Measurements from ENCODE around the gene VPS33A.

The VPS33A gene

GRCh38 chr12:122250047-122250446 is 16.2 kb downstream of the VPS33A start:
- DNase-seq, result no peak

GRCh38 chr12:122245553-122245952 is 20.7 kb downstream of the VPS33A start:
- no peak for DNase-seq

GRCh38 chr12:122244565-122245371 is 21.5 kb downstream of the VPS33A start:
- no peak for DNase-seq

- no peak for DNase-seq
These were observed 22.3 kb downstream of the VPS33A start for GRCh38 chr12:122243965-122244364.

- no peak for DNase-seq
These were observed 27.4 kb downstream of the VPS33A start for GRCh38 chr12:122238861-122239260.

DNA sequence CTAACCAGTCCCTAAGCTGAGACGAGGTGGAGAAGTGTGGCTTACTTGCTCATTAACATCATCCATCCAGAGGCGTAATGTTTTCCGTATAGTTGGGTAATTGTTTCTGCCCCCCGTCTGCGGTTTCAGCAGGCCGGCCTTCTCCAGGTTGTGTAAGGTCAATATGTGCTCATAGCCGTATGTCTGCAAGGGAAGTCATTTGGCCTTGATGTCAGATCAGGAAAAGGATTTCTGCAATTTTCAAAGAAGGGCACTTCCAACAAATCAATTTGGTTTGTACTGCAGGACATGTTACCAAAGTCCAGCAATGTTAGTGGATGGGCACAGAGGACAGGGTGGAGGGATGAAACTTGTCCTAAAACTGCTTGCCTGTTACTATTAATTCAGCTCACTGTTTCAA is 30.6 kb downstream of the VPS33A start:
- no peak for DNase-seq

DNA sequence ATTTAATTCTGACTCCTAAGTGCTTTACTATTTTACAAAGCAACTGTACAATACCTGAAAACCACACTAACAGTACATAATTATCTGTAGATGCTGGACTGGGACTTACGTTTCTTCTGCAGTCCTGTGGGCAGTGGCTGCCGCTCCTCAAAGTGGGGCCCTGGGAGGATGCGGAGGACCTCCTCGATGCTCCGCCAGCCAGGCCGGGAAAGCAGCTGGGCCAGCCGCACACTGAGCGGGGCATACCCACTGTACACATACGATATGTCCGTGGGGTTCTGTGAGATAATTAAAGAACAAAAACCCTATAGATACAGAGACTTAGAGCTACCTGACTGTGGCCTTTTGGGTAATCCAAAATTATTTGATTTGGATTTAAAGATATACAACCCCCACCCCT is 33.6 kb downstream of the VPS33A start:
- no peak for DNase-seq

GRCh38 chr12:122230798-122231197 is 35.5 kb downstream of the VPS33A start:
- DNase-seq, result no peak

DNA sequence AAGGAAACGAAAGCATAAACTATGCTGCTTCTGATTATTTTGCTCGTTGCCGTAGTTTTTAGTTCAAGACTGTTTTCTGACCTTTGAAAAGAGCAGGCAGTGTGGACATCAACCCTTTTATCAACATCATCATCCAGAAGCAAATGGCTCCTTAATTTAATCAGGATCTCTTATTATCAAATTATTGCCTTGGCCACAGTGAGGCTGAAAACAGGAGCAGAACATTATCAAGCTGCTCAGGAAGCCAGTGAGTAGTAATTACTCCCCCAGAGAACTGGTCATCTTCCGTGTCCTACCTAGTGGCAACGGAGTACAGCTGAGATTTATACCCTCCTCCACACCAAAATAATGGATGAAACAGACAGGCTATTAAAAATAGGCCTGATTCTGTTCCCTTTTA is 38.2 kb downstream of the VPS33A start:
- no peak for DNase-seq

DNA sequence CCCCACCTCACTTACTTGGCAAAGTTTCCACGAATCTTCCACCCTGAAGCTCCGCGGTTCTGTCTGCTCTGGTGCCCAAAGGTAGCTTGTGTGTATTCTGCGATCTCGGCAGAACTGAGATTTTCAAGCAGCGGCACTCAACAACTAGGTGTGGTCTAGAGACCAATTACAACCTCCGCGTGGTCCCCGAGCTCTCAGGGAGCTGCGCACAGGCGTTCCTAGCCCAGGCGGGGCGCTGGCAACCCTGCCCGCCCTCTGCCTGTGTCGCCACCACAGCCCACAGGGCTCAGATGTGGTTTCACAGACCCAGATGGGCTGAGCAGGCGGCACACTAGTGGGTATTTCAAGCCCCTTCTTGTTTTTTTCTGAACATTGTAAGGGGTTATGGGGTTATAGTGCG is 39.0 kb downstream of the VPS33A start:
- DNase-seq, result no peak

- no peak for DNase-seq
These were observed 39.7 kb downstream of the VPS33A start for GRCh38 chr12:122226366-122227125.

DNA sequence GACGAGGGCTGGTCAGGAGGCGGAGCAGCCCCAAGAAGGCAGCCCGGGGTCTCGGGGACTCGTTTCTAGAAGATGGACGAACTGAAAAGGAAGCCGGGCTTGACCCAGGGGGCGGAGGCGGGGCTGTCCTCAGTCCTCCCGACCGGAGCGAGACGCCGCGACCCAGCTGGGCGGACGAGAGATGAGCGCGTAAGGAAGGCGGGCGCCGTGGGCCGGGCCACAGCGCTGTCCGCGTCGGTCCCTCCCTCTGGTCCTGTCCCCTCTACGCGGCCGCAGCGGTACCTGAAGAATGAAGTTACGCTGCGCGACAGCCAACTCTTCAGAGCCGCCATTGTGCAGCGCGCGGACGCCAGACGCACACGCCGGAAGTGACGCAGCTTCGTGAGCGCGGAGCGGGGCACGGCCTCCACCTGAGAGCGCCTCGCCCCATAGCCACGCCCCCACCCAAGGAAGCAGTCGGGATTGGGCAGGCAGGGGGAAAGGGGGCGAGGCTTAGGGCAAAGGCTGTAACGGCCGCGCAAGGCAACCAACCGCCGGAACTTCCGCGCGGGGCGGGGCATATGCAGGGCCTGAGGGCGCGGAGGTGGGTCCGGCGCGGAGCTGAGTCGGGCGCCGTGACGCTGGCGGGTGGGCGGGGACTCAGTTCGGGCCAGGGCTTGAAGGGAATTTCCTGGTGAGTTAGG is 40.5 kb downstream of the VPS33A start, which contains the start of gene DIABLO:
Gene DIABLO (minus strand): TSS at position 370 of the 683 bp plus-strand sequence. CDS start 38 bp downstream, at position 332.
- DNase-seq, result peak; percentile 99

GRCh38 chr12:122216445-122216844 is 49.8 kb downstream of the VPS33A start:
- DNase-seq, result no peak

DNA sequence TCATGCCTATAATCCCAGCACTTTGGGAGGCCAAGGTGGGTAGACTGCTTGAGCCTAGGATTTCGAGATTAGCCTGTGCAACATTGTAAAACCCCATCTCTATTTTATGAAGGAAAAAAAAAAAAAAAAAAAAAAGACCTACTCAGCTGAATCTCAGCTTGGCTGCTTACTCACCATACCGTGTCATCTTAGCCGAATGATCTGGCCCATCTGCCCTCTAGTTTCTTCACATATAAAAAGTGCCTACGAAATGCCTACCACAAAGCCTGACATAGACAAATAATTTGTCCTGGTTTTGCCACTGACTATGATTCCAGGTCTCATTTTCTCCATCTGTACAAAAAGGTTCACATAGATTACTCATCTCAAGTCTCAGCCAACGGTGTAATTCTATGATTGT is 50.5 kb downstream of the VPS33A start:
- no peak for DNase-seq

GRCh38 chr12:122208073-122208820 is 58.0 kb downstream of the VPS33A start:
- no peak for DNase-seq

DNA sequence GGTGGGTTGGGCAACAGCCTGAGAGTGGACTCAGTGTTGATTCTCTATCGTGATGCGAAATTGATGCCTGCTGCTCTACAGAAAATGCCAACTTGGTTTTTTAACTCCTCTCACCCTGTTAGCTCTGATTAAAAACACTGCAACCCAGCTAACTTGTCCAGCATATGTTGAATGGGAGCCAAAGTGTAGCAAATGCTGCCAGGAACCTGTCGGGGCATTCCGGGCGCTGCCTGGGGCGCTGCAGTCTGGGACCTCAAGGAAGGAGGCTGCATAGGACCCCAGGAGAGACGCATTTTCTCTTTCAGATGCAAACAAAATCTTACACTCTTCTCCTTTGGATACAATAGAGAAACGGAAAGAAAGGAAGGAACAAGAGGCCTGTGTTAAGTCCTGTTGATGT is 58.9 kb downstream of the VPS33A start:
- no peak for DNase-seq

GRCh38 chr12:122206976-122207375 is 59.3 kb downstream of the VPS33A start:
- DNase-seq, result no peak

- DNase-seq, result no peak
These were observed 60.0 kb downstream of the VPS33A start for GRCh38 chr12:122206111-122206881.

DNA sequence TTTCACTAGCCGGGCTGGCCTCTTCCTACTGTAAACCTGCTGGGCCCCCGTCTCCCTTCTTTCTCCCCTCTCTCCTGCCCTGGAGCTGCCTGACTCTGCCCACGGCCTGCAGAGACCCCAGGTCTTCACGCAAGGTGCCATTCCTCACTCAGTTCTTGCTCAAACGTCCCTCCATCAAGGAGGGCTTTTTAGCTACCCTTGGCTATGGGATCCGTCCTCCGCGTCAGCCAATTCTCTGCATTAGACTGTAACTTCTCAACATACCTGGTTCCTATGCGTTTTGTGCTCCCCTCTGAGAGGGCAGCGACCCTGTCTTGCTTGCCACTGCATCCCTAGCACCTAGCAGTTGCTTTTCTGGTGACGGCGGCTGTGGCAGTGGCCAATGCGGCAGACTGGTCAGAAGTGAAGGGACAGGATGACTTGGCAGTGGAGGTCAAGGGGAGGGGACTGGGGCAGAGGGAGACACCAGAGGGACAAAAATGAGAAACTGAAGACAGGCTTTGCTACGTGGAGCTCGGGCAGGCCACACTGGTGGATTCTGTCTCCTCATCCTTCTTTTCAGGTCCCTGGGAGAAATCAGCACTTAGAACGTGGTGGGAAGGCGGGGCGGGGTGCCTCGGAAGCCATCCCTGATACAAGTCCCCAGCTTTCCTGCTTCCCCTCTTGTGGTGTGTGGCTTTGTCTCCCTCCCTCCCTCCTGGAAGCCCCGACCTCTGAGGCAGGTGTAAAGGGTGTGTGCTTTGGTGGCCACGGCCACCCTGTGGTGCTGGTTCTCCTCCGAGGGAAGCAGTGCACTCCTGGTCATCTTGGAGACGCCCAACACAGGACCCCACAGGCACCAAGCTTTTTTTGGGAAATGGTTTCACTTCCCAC is 61.0 kb downstream of the VPS33A start:
- no peak for DNase-seq

DNA sequence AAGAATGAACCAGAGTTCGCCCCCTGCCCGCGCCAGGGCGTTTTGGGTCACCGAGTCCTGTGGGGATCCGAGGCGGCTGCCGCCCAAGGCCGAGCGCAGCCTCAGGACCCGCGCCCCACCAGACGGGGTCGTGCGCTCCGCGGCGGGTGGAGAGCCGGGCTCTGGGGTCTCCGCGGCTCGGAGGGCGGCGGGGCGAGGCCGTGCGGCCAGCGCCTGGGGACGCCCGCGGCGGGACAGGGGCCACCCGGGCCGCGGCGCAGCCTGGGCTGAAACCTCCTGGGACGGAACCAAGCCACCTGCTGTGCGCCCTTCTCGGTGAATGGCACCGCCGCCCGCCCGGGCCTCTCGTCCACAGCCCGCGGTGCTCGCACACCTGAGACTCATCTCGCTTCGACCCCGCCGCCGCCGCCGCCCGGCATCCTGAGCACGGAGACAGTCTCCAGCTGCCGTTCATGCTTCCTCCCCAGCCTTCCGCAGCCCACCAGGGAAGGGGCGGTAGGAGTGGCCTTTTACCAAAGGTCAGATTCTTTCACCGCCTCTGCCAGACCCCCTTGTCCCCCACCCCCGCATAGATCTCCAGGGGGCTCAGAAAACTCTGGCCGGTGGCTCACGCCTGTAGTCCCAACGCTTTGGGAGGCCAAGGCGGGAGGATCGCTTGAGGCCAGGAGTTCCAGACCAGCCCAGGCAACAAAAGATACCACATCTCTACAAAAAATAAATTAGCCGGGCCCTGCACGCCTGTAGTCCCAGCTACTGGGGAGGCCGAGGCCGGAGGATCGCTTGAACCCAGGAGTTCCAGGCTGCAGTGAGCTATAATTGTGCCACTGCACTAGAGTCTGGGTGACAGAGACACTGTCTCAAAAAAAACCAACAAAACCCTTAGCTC is 61.9 kb downstream of the VPS33A start:
- DNase-seq, result no peak
